ENCODE results near the gene SGCA. TPM values are rescaled to one million over a fixed set of nuclear protein-coding genes. Genes with fewer than 3 reads are reported as not detected.

Gene SGCA
- total and polyA plus RNA-seq, 7 donors, result 120 to 291 (median 254) TPM

DNA sequence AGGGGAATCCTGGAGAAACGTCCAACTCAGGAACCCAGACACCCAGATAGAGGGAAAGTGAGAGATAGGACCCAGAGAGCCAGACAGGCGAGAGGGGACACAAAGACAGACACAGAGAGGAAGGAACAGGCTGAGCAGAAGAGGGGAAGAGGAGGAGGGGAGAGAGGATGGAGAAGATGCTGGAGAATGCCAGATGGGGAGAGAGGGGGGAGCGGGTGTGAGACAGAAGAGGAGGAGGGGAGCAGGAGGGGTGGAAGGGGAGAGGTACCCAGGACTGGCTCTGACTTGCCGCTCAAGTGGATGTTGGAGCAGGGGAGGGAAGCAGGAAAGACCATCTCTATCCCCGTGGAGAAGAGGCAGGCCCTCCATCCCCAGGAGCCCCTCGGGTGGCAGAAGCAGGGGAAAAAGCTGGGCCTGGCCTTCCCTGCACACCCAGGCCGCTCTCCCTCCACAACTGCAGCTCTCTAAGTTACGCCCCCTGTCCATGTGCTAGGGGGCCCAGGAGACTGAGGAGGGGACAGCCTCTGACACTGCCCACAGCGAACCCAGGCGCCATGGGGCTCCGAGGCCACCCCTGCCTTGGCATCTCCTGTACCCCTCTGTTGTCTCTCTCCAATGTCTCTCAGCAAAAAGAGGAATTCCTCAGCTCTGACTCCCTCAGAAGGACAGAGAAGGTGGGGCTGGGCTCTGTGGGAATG, 20.1 kb upstream of the SGCA start:
- peaks cover 7 to 46% of the 10 kb centered on the region in 2 donors for H3K36me3 ChIP-seq (ENCODE audit: insufficient read depth in 1 of 2, low read depth in 1 of 2)
- ATAC-seq (no peak), DNase-seq (peak in 1 of 2 donors; percentile 48)
- H3K27me3 ChIP-seq (ENCODE audit: insufficient read depth in 3 of 3, low read length in 2 of 3), result no peaks in the 10 kb centered on the region
- H3K4me1 ChIP-seq, result peaks cover 42% of the 10 kb centered on the region
- H3K4me3 ChIP-seq, result peak overlapping the region; percentile 16
- peak overlapping the region; percentile 36 for H3K27ac ChIP-seq
- 66 to 72% (median 71%) methylated on average over 10 to 11 of the region's 11 CpGs for WGBS, 3 donors
- TF ChIP-seq, protein P1, sequence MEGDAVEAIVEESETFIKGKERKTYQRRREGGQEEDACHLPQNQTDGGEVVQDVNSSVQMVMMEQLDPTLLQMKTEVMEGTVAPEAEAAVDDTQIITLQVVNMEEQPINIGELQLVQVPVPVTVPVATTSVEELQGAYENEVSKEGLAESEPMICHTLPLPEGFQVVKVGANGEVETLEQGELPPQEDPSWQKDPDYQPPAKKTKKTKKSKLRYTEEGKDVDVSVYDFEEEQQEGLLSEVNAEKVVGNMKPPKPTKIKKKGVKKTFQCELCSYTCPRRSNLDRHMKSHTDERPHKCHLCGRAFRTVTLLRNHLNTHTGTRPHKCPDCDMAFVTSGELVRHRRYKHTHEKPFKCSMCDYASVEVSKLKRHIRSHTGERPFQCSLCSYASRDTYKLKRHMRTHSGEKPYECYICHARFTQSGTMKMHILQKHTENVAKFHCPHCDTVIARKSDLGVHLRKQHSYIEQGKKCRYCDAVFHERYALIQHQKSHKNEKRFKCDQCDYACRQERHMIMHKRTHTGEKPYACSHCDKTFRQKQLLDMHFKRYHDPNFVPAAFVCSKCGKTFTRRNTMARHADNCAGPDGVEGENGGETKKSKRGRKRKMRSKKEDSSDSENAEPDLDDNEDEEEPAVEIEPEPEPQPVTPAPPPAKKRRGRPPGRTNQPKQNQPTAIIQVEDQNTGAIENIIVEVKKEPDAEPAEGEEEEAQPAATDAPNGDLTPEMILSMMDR (IDR thresholded peaks at IDR 0.05), result no peak
- intact Hi-C loops (cut with DNase I), result loop anchor here in 1 of 2 donors (5.0 kb wide), 1 partner anchor 33 kb away; no protein-coding TSS in a partner anchor
- H3K9me3 ChIP-seq, result no peaks in the 10 kb centered on the region

DNA sequence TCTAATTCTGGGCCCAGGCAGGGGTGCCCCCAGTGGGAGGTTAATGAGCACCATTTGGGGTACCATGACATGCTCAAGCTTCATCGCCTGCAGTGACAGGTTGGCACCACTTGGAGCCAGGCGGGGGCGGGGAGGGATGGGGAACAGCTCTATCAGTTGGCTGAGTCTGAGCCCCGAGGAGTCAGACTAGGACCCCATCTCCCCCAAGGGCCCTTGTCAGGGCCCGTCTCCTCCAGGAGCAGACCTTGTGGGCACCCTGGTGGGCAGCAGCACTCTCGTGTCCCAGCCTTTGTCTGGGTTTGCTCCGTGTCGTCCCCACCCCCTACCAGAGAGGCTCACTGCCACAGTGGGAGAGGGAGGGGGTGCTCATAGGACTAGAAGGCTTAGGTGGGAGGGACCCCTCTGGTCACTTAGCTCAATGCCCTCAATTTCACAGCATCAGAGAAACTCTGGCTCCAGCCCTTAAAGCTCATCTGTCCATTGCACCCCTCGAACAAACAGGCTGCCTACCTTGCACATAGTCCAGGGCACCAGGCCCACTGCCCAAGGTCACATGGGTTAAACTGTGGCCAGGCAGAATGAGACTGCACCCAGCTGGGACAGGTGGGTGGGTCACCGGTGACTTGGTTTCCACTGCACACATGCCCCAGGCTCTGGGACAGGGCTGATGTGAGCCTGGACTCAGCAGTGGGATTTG, 19.4 kb upstream of the SGCA start:
- intact Hi-C loops (cut with DNase I), result loop anchor here in 1 of 2 donors (5.0 kb wide), 1 partner anchor 34 kb away; no protein-coding TSS in a partner anchor
- H3K27me3 ChIP-seq (ENCODE audit: insufficient read depth in 3 of 3, low read length in 2 of 3), result no peaks in the 10 kb centered on the region
- peak overlapping the region; percentile 84 for H3K4me3 ChIP-seq
- H3K9me3 ChIP-seq, result no peaks in the 10 kb centered on the region
- ATAC-seq (no peak), DNase-seq (peak in 1 of 2 donors; percentile 39)
- peaks cover 42% of the 10 kb centered on the region for H3K4me1 ChIP-seq
- H3K36me3 ChIP-seq (ENCODE audit: insufficient read depth in 1 of 2, low read depth in 1 of 2), result peaks cover 7 to 39% of the 10 kb centered on the region in 2 donors
- WGBS, 3 donors, result 47 to 63% (median 55%) methylated on average over 10 of the region's 10 CpGs
- H3K27ac ChIP-seq, result peak overlapping the region; percentile 83
- TF ChIP-seq, protein P1 (IDR thresholded peaks at IDR 0.05), result no peak

DNA sequence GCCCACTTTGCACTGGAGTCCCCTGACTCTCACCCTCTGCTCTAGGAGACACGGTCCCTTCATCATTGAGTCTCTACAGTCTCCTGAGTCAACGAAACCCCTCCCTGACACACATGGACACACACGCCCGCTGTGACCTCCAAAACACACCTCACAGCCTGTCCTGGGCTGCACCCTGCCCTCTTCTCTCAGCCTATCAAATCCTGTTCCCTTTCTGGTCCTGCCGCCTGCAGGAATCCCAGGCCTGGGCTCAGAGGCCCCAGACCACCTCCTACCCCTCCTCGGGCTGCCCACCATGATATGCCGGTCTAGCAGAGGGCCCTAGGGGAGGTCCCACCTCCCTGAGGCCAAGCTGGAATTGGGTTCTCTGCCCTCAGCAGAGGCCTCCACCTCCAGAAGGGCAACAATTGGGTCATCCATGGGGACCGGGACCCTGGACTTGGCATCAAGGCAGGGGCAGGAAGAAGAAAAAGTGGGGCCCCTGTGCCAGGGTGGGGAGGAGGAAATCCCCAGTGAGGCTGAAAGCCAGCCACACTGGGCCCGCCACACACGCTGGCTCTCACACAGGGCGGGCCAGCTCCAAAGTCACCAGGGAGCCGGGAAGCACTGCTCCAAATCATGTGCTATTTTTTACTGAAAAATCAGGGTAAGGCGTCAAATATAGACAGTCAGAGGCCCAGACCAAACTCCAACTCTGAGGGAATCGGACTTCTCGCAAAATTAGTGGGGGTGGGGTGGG, 18.7 kb upstream of the SGCA start:
- TF ChIP-seq, protein P1 (IDR thresholded peaks at IDR 0.05), result no peak
- H3K4me3 ChIP-seq, result peak overlapping the region; percentile 84
- intact Hi-C loops (cut with DNase I), result loop anchor here in 1 of 2 donors (5.0 kb wide), 1 partner anchor 35 kb away; no protein-coding TSS in a partner anchor
- H3K27me3 ChIP-seq (ENCODE audit: insufficient read depth in 3 of 3, low read length in 2 of 3), result no peaks in the 10 kb centered on the region
- H3K9me3 ChIP-seq, result no peaks in the 10 kb centered on the region
- DNase-seq (peak in 1 of 2 donors; percentile 66), ATAC-seq (no peak)
- H3K4me1 ChIP-seq, result peaks cover 43% of the 10 kb centered on the region
- H3K36me3 ChIP-seq (ENCODE audit: insufficient read depth in 1 of 2, low read depth in 1 of 2), result peaks cover 4 to 32% of the 10 kb centered on the region in 2 donors
- H3K27ac ChIP-seq, result peak overlapping the region; percentile 83
- 9 to 25% (median 13%) methylated on average over 15 of the region's 15 CpGs for WGBS, 3 donors

DNA sequence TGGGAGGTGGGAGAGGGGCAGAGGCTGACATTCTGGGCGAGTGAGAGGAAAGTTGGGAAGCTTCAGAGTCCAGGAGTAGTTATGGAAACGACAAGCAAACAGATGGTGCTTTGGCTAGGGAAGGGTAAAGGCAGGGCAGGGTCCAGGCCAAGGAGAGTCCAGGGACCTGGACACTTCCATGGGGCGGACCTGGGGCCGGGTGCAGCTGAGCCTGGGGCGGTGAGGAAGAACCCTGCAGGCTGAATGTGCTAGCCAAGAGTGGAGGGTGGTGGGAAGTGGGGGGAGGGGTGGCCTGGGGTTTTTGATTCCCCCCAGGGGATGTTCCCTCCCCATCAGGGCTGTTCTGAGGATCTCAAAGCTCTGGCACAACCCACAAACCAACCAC, 18.0 kb upstream of the SGCA start:
- peak overlapping the region; percentile 84 for H3K4me3 ChIP-seq
- no peaks in the 10 kb centered on the region for H3K9me3 ChIP-seq
- 1 to 4% (median 2%) methylated on average over 5 of the region's 5 CpGs for WGBS, 3 donors
- H3K36me3 ChIP-seq (ENCODE audit: insufficient read depth in 1 of 2, low read depth in 1 of 2), result peaks cover 3 to 25% of the 10 kb centered on the region in 2 donors
- H3K4me1 ChIP-seq, result peaks cover 50% of the 10 kb centered on the region
- DNase-seq (peak in 1 of 2 donors; percentile 72), ATAC-seq (peak in 3 of 4 donors; percentile 11 to 24 (median 24))
- intact Hi-C loops (cut with DNase I), result loop anchor here in 1 of 2 donors (5.0 kb wide), 1 partner anchor 36 kb away; no protein-coding TSS in a partner anchor
- no peaks in the 10 kb centered on the region for H3K27me3 ChIP-seq (ENCODE audit: insufficient read depth in 3 of 3, low read length in 2 of 3)
- peak overlapping the region; percentile 83 for H3K27ac ChIP-seq
- TF ChIP-seq, protein P1 (IDR thresholded peaks at IDR 0.05), result no peak

Data from psoas muscle (tissue), 8 donors.